ENCODE data around the gene GPRC5A. TPM values are rescaled to one million over a fixed set of nuclear protein-coding genes. Genes with fewer than 3 reads are reported as not detected.

GPRC5A gene
- total and polyA plus RNA-seq, 10 donors = 0.09 to 3.0 (median 0.34) TPM

DNA sequence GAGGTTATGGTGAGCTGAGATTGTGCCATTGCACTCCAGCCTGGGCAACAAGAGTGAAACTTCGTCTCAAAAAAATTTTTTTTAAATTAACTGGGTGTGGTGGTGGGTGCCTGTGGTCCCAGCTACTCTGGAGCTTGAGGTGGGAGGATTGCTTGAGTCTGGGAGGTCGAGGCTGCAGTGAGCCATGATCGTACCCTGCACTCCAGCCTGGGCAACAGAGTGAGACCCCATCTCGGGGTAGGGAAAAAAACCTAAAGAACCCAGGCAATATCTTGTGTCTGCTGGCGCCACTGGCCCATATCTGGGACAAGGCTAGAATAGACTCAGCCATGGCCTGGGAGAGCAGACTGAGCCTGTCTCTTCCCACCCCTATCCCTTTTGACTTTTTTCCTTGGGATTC, 9.1 kb upstream of the GPRC5A start:
- H3K4me1 ChIP-seq = no peaks in the 10 kb centered on the region
- DNase-seq = no peak
- no peak for TF ChIP-seq POLR2A (IDR thresholded peaks at IDR 0.05)
- TF ChIP-seq CTCF (IDR thresholded peaks at IDR 0.05 in 8 of 11, conservative IDR thresholded peaks at IDR 0.05 in 3 of 11) = no peak
- no peak for TF ChIP-seq POLR2AphosphoS5 (IDR thresholded peaks at IDR 0.05)
- intact Hi-C loops (cut with DNase I; ENCODE audit: low total_unique reads) = no loop called here
- H3K27ac ChIP-seq = no peak overlapping the region
- no peaks in the 10 kb centered on the region for H3K9me3 ChIP-seq
- no peak overlapping the region for H3K4me3 ChIP-seq
- no peaks in the 10 kb centered on the region for H3K36me3 ChIP-seq
- no peaks in the 10 kb centered on the region for H3K27me3 ChIP-seq (replicated peaks in 1 of 7)
- WGBS, 5 donors = 86 to 95% (median 87%) methylated on average over 5 of the region's 5 CpGs

GRCh38 chr12:12883369-12884001, 7.9 kb upstream of the GPRC5A start:
- Histone ChIP-seq H3K9me3 (no peaks in the 10 kb centered on the region), H3K27me3 (replicated peaks in 1 of 7) (peaks cover 0 to under 1% (median 0%) of the 10 kb centered on the region in 7 donors), H3K4me3 (no peak overlapping the region), H3K27ac (no peak overlapping the region), H3K36me3 (no peaks in the 10 kb centered on the region), H3K4me1 (no peaks in the 10 kb centered on the region)
- intact Hi-C loops (cut with DNase I; ENCODE audit: low total_unique reads) = no loop called here
- 86 to 96% (median 90%) methylated on average over 6 of the region's 6 CpGs for WGBS, 5 donors
- TF ChIP-seq POLR2AphosphoS5 (IDR thresholded peaks at IDR 0.05) (no peak), POLR2A (IDR thresholded peaks at IDR 0.05) (no peak), CTCF (IDR thresholded peaks at IDR 0.05 in 8 of 11, conservative IDR thresholded peaks at IDR 0.05 in 3 of 11) (no peak)
- no peak for DNase-seq

DNA sequence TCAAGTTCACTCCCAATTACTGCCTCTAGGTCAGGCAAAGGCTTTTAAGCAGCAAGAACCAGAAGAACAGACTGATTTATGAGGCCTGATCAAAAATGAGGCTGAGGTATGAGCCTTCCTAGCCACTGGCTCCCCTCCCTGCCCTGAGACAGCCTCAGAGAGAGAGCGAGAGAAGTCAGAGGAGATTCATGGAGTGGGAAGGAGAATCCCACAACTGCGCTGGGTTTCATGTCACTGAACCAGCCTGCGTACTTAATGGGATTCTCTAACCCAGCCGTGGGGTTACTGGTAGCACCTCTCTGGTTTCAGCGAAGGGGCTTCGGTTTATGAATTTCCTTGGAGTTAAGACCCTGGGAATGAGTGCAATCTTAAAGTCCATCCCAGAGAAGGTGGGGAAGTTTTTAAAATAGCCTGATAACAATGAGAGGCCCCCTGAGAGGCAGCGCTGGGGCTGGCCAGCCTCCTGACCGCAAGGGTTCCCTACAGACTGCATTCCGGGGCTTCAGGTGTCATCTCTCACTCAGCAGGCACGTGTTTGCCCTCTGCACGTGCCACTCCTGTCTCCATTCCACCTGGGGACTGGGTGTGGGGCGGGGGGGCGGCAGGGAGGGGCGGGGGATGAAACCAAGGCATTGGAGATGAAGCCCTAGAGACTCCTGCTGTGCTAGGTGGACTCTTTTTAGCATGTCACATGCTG, 6.1 kb upstream of the GPRC5A start:
- Histone ChIP-seq H3K4me3 (no peak overlapping the region), H3K4me1 (peaks cover 0 to under 1% (median 0%) of the 10 kb centered on the region in 6 donors), H3K27ac (no peak overlapping the region), H3K27me3 (replicated peaks in 1 of 7) (peaks cover 0 to 17% (median under 1%) of the 10 kb centered on the region in 7 donors), H3K36me3 (no peaks in the 10 kb centered on the region), H3K9me3 (no peaks in the 10 kb centered on the region)
- no peak for DNase-seq
- TF ChIP-seq CTCF (IDR thresholded peaks at IDR 0.05 in 8 of 11, conservative IDR thresholded peaks at IDR 0.05 in 3 of 11) (no peak), POLR2AphosphoS5 (IDR thresholded peaks at IDR 0.05) (no peak), POLR2A (IDR thresholded peaks at IDR 0.05) (no peak)
- WGBS, 5 donors = 67 to 78% (median 70%) methylated on average over 14 of the region's 14 CpGs
- intact Hi-C loops (cut with DNase I; ENCODE audit: low total_unique reads) = no loop called here

- intact Hi-C loops (cut with DNase I; ENCODE audit: low total_unique reads) = no loop called here
- Histone ChIP-seq H3K27ac (no peak overlapping the region), H3K36me3 (no peaks in the 10 kb centered on the region), H3K4me3 (no peak overlapping the region), H3K27me3 (replicated peaks in 1 of 7) (peaks cover 0 to 39% (median 12%) of the 10 kb centered on the region in 7 donors), H3K9me3 (no peaks in the 10 kb centered on the region), H3K4me1 (peaks cover 4 to 20% (median 14%) of the 10 kb centered on the region in 6 donors)
- TF ChIP-seq CTCF (IDR thresholded peaks at IDR 0.05 in 8 of 11, conservative IDR thresholded peaks at IDR 0.05 in 3 of 11) (no peak), POLR2AphosphoS5 (IDR thresholded peaks at IDR 0.05) (no peak), POLR2A (IDR thresholded peaks at IDR 0.05) (no peak)
- 65 to 78% (median 69%) methylated on average over 6 to 7 of the region's 7 CpGs for WGBS, 5 donors
- DNase-seq = no peak
These were observed 3.9 kb upstream of the GPRC5A start for GRCh38 chr12:12887471-12887870.

Data from spleen (tissue), 11 donors.